Right lobe of liver (tissue), 4 donors: Measurements from ENCODE around the gene GRB10.
"Not testable (repeated sequence)": the region's sequence is repeated elsewhere in the genome, so short reads cannot be mapped to it uniquely, and the experiment has no call there.

ENCODE experiments used
- POLR2A ChIP-seq: fragments of 450-650 bp; IDR thresholded peaks from one replicate; pipeline ENCODE4 v1.6.1; 2017; ENCODE audit warnings: antibody characterized with exemption, mild to moderate bottlenecking
- TF ChIP-seq, protein P1 (sequence below), 4 donors: fragments of 200-600 bp in 3 of 4; fragments of 450-650 bp in 1 of 4; IDR thresholded peaks; one replicate each; pipeline versions ENCODE4 v1.5.1 to v1.8.0; 2016 to 2022; ENCODE audit warnings: antibody characterized with exemption in 4 of 4, mild to moderate bottlenecking in 2 of 4
- donor health status: DM: no; HTN: no; CAD: no.
- donor health status: DM: no; HTN: no; CAD: no.
- donor health status: DM: no; HTN: yes; CAD: no.

DNA sequence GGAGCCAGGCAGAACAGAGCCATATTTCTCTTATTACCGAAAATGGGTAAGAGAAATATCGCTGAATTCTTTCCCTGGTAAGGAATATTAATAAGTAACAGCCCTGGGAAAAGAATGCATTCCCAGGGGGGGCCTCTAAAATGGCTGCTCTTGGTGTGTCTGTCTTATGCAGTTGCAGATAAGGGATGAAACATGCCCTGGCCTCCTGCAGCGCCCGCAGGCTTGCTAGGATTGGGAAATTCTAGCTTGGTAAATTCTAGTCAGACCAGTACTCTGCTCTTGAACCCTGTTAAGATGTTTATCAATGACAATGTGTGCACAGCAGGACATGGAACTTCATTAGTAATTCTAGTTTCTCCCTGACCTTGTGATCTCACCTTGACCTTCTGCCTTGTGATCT is 199.4 kb downstream of the GRB10 start:
- TF ChIP-seq, protein P1, sequence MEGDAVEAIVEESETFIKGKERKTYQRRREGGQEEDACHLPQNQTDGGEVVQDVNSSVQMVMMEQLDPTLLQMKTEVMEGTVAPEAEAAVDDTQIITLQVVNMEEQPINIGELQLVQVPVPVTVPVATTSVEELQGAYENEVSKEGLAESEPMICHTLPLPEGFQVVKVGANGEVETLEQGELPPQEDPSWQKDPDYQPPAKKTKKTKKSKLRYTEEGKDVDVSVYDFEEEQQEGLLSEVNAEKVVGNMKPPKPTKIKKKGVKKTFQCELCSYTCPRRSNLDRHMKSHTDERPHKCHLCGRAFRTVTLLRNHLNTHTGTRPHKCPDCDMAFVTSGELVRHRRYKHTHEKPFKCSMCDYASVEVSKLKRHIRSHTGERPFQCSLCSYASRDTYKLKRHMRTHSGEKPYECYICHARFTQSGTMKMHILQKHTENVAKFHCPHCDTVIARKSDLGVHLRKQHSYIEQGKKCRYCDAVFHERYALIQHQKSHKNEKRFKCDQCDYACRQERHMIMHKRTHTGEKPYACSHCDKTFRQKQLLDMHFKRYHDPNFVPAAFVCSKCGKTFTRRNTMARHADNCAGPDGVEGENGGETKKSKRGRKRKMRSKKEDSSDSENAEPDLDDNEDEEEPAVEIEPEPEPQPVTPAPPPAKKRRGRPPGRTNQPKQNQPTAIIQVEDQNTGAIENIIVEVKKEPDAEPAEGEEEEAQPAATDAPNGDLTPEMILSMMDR (IDR thresholded peaks at IDR 0.05) = not testable (repeated sequence)
- TF ChIP-seq POLR2A = not testable (repeated sequence)
